Raji (cell line): ENCODE data around the gene CDK6.

ENCODE experiments used
- POLR2A ChIP-seq: IDR thresholded peaks from 2 replicates; pipeline ENCODE4 v1.6.1; 2011; ENCODE audit warnings: low read depth, low read length, control low read depth; ENCODE audit not compliant: insufficient read depth

Gene CDK6

DNA sequence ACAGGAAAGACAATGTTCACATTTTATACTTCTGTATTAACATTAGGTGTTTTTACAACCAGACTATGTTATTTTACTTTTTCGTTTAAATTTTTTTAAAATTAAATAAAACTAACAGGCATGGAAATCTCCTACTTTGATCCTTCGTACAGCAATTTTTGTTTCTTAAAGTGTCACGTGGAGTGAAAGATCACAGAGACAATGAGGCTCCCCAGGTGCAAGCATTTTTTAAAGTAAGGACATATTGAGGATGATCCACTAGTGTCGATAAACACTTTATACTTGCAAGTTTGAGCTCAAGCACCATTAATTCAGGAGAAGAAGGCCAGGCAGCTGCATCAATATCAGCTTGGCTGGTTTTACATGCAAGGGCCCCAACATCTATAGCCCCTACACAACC lies 177.7 kb downstream of the CDK6 start:
- TF ChIP-seq POLR2A, result no peak

DNA sequence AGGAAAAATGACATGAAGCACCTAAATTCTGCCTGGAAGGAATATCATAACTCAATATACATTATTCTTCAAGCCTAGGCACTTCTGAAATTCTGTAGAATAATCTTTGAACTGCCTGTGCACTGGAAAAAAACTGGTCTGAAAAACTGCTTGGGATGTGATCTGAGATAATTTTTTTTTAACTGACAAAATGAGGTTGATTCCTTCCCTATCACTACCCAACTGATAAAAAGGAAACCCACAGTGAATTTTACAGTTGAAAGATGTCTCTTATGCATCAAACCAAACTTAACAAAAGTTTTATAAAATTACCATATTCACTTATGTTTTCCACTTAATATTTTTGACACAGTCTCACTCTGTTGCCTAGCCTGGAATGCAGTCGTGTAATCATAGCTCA lies 179.0 kb downstream of the CDK6 start:
- TF ChIP-seq POLR2A, result no peak

DNA sequence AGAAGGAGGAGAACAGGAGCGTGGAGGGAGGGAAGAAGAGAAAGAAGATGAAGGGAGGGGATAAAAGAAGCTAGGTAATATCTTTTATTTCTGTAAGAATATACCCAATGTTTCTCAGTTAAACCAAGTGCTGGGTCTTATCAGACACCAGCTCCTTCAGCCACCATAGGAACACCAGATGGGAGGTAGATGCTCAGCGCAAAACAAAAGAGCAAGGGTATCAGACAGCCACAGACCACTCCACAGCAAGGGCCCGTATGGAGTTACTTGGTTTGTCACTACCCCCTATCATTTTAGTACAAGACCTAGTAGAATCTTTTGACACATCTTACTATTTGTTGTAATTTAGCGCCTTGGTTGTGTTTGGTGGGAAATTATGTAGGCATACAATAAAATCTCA lies 180.3 kb downstream of the CDK6 start:
- TF ChIP-seq POLR2A, result no peak

DNA sequence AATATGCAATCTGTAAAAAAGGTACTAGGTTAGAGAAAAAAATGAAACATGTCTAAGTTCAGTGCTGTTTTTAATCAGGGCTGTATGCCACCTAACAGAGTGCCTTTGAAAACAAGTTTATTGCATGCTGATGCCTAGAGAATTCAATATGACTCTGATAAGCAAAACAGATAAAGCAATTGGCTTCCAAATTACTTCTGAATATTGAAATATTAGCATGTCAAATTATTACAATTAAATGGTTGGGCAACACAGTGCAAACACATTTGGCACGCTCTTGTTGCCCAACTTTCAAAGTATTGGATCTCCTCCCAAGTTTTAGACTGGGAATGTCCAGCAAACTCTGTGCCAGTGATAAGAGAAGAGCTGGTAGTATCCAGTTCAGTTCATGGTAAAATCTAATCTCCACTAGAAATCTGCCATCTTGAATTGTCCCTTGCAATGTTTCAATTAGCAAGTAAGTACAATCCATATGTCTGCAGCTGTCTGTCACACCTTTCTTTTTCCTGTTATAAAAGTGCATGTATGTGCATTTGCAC lies 181.0 kb downstream of the CDK6 start:
- TF ChIP-seq POLR2A, result no peak

DNA sequence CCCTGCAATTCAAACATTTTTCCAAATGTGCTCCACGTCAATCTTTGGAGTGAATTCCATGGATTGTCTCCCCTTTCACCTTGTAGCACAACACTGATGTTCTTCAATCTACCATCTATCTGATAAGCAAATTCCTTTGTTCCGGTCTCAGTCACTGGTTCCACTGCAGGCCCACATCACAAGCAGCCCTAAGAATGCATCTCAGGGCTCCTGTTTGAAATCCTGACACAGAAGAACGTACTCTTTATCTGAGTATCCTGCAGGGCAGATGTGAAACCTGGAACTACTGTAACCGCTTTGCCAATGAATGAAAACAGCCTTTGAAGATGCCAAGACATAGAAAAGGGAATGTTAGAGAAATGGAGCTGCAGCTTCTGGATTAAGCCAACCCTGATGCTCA lies 183.2 kb downstream of the CDK6 start:
- no peak for TF ChIP-seq POLR2A

DNA sequence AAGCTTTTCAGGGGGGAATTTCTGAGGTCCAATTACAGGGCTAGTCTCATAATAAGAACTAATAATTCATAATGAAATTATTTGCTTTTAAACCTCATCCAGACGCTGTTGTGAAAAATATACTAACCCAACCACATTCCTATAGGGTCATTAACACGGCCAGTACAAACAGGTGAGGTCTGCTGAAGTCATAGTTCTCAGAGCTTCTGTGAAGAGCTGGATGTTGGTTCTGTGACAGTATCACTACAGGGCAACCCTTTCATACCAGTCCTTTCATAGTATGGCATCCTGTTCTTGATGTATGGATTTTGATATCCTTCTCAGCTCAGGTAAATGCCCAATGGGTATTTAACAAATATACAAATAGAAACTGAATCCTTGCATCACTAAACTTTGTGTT lies 183.8 kb downstream of the CDK6 start:
- no peak for TF ChIP-seq POLR2A

DNA sequence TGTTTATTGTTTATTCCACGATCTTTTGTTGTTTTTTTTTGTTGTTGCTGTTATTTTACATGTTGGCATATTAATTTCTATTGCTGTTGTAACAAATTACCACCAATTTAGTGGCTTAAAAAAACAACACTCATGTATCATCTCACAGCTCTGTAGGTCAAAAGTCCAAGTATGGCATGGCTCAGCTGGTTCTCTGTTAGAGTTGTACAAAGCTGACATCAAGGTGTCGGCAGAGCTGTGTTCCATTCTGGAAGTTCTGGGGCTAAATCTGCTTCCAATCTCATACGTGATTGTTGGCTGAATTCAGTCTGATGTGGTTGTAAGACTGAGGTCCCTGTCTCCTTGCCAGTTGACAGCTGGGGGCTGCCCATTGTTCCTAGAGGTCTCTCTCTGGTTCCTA lies 186.0 kb downstream of the CDK6 start:
- no peak for TF ChIP-seq POLR2A

DNA sequence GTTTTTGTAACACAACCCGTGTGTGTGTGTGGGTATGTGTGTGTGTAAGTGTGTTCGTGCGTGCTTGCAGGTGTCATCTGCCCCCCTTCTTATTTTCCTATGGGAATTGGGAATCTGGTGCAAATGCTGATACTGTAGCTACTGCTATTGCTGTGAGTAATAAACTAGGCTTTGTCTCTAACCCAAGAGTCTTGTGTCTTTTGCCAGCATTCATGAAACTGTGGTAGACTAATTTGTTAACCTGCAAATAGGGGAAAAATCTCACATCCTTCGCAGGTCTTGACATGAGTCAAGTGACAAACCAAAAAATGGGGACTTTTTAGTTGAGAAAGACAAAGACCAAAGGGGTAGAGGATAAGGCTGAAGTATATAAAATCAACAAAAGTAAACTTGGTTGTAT lies 188.3 kb downstream of the CDK6 start:
- no peak for TF ChIP-seq POLR2A

DNA sequence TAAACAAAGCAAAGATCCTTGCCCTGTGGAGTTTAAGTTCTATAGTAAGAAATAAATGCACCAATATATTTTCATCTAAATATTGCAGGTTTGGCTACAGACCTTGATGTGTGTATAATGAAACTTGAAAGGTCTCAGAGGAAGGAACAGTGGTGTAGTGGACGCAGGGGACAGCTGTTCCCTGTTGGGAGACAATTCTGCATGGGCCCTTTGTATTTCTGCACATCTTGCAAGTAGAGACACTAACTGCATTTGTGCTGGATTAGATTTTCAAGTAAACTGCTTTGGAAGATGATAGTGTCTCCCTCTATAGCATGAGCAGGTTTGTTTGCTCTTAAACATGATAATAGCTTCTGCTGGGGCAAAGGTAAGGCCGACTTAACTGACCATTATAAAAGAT lies 188.7 kb downstream of the CDK6 start:
- TF ChIP-seq POLR2A, result no peak

DNA sequence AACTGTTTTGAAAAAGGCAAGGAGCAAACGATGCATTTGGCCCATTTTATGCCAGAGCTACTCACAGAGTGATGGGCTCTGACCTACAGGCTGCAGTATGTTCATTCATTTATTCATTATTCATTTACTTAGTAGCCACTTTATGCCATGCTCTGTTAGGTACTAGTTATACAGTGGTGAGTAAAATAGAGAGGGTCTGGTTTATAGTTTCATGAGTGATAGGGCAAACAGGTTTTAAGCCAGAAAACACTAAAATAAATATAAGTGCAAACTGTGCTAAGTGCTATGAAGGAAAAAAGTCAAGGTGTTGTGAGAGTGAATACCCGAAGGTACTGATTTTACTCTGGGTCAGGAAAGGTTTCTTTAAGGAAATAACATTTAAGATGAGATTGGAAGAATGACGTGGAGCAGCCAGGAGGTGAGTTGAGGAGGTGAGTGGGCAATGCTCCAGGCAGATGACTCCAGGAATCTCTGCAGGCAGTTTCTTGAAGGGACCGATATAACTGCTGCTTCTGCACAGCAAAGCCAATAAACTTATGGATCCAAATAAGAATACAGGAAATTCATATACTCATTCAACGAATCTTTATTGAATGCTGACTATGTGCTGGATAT lies 189.3 kb downstream of the CDK6 start:
- TF ChIP-seq POLR2A, result no peak

DNA sequence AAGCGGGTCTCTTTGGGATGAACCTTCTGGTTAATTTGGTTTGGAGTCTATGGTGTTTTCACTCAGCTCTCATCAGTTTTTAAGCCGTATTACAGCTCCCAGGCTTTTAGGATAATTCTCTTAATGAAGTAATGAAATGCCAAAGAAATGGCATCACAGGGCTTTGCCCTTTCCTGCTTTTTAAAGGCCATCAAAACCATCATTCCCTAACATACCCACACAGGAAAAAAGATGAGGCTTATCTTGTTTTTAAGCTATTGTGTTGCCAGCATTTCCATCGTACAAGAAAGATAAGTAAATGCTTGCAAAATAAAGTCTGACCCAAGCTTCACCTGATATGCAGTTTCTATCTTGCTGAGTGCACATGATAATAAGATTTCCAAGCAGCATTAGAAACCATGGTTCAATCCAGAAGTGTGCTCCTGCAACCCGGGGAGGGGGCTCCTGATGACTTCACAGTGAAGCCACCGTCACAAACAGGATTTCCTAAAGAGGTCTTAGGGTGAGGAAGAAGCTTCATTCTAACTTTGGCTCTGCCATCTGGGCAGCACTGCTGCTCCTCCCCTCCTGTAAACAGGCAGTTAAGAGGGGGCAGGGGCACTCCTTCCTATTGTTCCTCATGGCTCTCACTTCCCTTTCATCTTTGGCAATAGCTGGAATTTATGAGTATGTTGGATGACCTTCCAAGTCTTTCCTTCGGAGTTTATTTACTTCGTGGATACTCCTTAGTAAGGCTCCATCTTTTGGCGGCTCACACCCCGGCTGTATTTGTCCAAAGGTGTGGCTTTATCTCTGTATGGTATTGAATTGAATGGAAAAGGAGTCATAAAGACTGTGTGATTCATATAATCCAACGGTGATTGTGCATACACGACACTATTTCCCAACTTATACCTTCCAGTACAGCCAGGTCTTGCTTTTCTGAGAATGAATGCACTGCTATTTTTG lies 191.0 kb downstream of the CDK6 start:
- TF ChIP-seq POLR2A, result no peak

DNA sequence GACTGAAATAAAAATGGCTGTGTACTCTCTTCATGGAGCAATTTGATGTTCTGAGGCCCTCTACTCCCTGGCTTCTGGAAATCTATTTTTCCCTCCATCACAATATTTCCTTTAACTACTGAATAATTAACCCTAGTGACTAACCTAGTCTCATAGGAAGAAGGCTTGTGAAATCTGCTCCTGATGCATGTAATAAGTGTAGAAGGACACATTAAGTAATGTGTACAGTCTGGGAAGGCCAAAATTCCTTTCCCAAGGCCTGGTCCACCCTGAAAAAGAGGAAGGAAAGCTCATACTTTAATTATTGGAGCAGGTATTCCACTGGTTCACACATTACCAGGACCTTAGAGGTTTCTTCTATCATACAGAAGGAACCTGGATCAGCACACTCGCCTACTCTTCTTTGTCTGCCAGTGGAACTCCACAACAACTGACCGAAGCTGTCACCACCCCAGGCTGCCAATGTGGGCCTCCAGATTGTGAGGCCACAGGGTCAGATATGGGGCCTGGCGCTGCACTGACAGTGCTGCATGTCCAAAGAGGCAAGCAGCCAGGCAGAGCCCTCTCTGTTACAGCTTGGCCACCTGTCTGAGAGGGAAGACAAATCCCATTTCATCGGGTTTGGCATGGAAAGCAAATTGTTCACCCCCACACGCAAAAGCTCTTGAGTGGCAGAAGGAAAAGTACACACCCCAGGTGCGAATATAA lies 191.8 kb downstream of the CDK6 start:
- TF ChIP-seq POLR2A, result no peak

DNA sequence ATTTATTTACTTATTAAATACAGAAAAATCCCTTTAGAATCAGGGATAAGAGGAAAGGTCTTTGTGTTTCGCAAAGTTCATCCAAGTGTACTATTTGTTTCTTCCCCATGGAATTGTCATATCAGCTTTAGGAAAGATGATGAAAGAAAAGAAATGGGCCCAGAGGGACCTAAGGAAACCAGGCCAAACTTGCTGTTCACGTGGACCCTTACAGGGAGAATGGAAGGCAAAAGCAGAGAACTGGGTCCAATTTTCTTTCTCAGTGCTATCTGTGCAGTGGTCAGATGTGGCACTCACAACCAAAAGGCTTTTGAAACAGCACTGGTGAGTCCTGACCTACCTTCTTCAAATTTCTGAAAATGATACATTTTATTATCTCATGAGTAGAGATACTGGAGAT lies 192.6 kb downstream of the CDK6 start:
- TF ChIP-seq POLR2A, result no peak

DNA sequence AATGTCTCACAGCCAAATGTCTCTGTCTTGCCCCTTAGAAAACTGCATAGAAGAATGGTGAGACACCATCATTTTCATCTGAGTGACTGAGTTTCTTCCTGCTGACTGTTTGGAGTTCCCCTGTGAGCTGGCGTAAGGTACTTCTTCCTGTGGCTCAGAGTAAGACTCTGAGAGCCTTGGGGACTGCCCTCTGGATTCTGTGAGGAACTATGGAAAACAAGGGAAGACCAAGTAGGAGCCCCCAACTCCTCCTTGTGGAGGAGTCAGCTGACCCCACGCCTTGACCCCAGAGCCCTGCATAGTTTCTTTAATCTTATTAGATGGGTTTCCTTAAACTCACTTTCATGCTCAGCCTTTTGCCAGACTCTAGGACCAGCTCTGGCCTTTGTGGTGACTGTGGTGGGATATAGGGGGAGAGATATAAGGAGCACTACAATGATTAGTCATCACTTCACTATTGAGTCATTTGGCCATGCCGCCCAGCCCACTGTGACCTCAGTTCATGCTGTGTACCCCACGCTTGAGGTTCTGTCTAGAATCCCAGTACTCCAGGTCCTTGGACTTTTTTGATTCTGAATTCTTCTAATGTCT lies 194.4 kb downstream of the CDK6 start:
- TF ChIP-seq POLR2A, result no peak

DNA sequence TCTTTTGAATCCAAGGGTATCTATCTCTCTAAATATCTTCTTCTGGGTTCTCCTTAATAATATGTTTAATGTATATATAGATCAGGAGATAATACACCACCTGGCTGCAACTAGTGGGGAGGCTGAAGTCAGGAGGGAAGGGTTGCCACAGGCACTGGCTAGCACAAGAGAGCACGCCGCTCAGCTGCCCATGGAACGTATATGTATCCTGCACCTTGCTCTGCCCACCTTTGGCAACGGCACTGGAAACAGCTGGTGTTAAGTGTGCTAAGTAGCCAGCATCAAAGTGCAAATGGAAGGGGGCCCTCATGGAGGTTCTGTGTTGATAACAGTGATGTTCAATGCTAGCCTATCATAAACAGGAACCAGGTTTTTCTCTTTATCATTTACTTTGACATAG lies 196.4 kb downstream of the CDK6 start:
- no peak for TF ChIP-seq POLR2A
